A673 (cell line): ENCODE results near the gene GAPVD1.

Experiments used
- EZH2 ChIP-seq: fragments of 200-600 bp; sonication (generic); IDR thresholded peaks from 2 replicates; pipeline ENCODE4 v1.6.1; 2017; ENCODE audit warnings: borderline replicate concordance, low read depth, mild to moderate bottlenecking, mixed read lengths, antibody characterized with exemption, low read length; ENCODE audit not compliant: poor library complexity, severe bottlenecking
- TF ChIP-seq, protein P1 (sequence below): fragments of 300-800, 200-600 bp; sonication (generic); conservative IDR thresholded peaks from 2 replicates; pipeline ENCODE4 v1.5.1; 2017; ENCODE audit warnings: low read depth, mild to moderate bottlenecking, antibody characterized with exemption, low read length, moderate library complexity, mixed read lengths

GRCh38 chr9:125377584-125378250 is 116.1 kb downstream of the GAPVD1 start:
- TF ChIP-seq, protein P1, sequence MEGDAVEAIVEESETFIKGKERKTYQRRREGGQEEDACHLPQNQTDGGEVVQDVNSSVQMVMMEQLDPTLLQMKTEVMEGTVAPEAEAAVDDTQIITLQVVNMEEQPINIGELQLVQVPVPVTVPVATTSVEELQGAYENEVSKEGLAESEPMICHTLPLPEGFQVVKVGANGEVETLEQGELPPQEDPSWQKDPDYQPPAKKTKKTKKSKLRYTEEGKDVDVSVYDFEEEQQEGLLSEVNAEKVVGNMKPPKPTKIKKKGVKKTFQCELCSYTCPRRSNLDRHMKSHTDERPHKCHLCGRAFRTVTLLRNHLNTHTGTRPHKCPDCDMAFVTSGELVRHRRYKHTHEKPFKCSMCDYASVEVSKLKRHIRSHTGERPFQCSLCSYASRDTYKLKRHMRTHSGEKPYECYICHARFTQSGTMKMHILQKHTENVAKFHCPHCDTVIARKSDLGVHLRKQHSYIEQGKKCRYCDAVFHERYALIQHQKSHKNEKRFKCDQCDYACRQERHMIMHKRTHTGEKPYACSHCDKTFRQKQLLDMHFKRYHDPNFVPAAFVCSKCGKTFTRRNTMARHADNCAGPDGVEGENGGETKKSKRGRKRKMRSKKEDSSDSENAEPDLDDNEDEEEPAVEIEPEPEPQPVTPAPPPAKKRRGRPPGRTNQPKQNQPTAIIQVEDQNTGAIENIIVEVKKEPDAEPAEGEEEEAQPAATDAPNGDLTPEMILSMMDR: no peak
- TF ChIP-seq EZH2: no peak
